Measurements from ENCODE around the gene SH3RF3. TPM values are rescaled to one million over a fixed set of nuclear protein-coding genes. Genes with fewer than 3 reads are reported as not detected.
A peak's percentile ranks its signal among the peaks of the same experiment; 100 is the strongest.

Gene SH3RF3
- total and polyA plus RNA-seq, 10 of the 15 experiments (the other 5 are each of a cell fraction or from before 2014, with no cell fraction given), result 0.08 to 8.8 (median 2.3) TPM

DNA sequence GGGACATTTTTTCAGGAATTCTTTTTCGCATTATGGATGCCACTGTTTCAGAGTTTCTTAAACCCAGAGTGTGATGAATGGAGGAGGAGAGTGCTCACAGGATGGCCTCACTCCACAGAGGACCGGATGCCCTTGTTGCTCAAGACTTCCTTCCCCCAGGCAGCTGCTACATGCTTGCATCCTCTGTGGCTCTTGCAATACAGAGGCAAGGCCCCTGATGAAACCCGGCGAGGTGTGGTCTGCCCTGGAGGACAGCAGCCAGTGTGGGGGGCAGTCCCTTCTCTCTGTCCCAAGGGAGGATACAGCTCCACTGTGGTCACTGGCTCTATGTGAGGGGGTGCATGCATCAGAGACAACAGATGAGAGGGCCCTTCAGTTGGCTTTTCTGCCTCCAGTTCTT lies 109.6 kb downstream of the SH3RF3 start (continued):
- TF ChIP-seq, protein P1, sequence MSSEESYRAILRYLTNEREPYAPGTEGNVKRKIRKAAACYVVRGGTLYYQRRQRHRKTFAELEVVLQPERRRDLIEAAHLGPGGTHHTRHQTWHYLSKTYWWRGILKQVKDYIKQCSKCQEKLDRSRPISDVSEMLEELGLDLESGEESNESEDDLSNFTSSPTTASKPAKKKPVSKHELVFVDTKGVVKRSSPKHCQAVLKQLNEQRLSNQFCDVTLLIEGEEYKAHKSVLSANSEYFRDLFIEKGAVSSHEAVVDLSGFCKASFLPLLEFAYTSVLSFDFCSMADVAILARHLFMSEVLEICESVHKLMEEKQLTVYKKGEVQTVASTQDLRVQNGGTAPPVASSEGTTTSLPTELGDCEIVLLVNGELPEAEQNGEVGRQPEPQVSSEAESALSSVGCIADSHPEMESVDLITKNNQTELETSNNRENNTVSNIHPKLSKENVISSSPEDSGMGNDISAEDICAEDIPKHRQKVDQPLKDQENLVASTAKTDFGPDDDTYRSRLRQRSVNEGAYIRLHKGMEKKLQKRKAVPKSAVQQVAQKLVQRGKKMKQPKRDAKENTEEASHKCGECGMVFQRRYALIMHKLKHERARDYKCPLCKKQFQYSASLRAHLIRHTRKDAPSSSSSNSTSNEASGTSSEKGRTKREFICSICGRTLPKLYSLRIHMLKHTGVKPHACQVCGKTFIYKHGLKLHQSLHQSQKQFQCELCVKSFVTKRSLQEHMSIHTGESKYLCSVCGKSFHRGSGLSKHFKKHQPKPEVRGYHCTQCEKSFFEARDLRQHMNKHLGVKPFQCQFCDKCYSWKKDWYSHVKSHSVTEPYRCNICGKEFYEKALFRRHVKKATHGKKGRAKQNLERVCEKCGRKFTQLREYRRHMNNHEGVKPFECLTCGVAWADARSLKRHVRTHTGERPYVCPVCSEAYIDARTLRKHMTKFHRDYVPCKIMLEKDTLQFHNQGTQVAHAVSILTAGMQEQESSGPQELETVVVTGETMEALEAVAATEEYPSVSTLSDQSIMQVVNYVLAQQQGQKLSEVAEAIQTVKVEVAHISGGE (CRISPR knock-in tag; IDR thresholded peaks at IDR 0.05), result no peak
- TF ChIP-seq RCOR1 (conservative IDR thresholded peaks at IDR 0.05; ENCODE audit: low read depth, low read length) (no peak), ZNF207 (IDR thresholded peaks at IDR 0.05; ENCODE audit: borderline replicate concordance) (no peak), CBX5 (IDR thresholded peaks at IDR 0.05; ENCODE audit: low read depth) (no peak), FOS (IDR thresholded peaks at IDR 0.05; ENCODE audit: borderline replicate concordance, extremely low read depth, insufficient read length) (no peak), NBN (IDR thresholded peaks at IDR 0.05) (0 out of 2 replicates have a peak, but pooled peaks have one; percentile 45), SUPT20H (IDR thresholded peaks at IDR 0.05; ENCODE audit: borderline replicate concordance, control insufficient read depth, low read depth, low read length) (no peak), PAX8 (IDR thresholded peaks at IDR 0.05) (no peak), KDM1A (IDR thresholded peaks at IDR 0.05; ENCODE audit: borderline replicate concordance) (no peak), MYC (IDR thresholded peaks at IDR 0.05; ENCODE audit: insufficient read depth, insufficient read length, insufficient replicate concordance, low read length, severe bottlenecking) (no peak), NFYA (IDR thresholded peaks at IDR 0.05; ENCODE audit: borderline replicate concordance, low read depth, low read length) (no peak), SRF (IDR thresholded peaks at IDR 0.05; ENCODE audit: low read depth in 2 of 2, low read length in 2 of 2) (no peak), RAD51 (IDR thresholded peaks at IDR 0.05) (no peak), KLF5 (IDR thresholded peaks at IDR 0.05; ENCODE audit: partially characterized antibody) (no peak), EZH2 (IDR thresholded peaks at IDR 0.05; ENCODE audit: borderline replicate concordance, control insufficient read depth, low read depth, low read length) (no peak), JUND (IDR thresholded peaks at IDR 0.05; ENCODE audit: low read depth, low read length) (no peak), FOXK2 (IDR thresholded peaks at IDR 0.05) (no peak), SUZ12 (IDR thresholded peaks at IDR 0.05; ENCODE audit: unreplicated experiment) (no peak), WRNIP1 (IDR thresholded peaks at IDR 0.05; ENCODE audit: borderline replicate concordance, low read depth, low read length) (no peak)
- TF ChIP-seq, protein P2, sequence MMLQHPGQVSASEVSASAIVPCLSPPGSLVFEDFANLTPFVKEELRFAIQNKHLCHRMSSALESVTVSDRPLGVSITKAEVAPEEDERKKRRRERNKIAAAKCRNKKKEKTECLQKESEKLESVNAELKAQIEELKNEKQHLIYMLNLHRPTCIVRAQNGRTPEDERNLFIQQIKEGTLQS (IDR thresholded peaks at IDR 0.05; ENCODE audit: borderline replicate concordance, extremely low read depth, low read depth, low read length), result no peak
- TF ChIP-seq, protein P3, sequence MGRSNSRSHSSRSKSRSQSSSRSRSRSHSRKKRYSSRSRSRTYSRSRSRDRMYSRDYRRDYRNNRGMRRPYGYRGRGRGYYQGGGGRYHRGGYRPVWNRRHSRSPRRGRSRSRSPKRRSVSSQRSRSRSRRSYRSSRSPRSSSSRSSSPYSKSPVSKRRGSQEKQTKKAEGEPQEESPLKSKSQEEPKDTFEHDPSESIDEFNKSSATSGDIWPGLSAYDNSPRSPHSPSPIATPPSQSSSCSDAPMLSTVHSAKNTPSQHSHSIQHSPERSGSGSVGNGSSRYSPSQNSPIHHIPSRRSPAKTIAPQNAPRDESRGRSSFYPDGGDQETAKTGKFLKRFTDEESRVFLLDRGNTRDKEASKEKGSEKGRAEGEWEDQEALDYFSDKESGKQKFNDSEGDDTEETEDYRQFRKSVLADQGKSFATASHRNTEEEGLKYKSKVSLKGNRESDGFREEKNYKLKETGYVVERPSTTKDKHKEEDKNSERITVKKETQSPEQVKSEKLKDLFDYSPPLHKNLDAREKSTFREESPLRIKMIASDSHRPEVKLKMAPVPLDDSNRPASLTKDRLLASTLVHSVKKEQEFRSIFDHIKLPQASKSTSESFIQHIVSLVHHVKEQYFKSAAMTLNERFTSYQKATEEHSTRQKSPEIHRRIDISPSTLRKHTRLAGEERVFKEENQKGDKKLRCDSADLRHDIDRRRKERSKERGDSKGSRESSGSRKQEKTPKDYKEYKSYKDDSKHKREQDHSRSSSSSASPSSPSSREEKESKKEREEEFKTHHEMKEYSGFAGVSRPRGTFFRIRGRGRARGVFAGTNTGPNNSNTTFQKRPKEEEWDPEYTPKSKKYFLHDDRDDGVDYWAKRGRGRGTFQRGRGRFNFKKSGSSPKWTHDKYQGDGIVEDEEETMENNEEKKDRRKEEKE (IDR thresholded peaks at IDR 0.05), result no peak
- TF ChIP-seq, protein P4, sequence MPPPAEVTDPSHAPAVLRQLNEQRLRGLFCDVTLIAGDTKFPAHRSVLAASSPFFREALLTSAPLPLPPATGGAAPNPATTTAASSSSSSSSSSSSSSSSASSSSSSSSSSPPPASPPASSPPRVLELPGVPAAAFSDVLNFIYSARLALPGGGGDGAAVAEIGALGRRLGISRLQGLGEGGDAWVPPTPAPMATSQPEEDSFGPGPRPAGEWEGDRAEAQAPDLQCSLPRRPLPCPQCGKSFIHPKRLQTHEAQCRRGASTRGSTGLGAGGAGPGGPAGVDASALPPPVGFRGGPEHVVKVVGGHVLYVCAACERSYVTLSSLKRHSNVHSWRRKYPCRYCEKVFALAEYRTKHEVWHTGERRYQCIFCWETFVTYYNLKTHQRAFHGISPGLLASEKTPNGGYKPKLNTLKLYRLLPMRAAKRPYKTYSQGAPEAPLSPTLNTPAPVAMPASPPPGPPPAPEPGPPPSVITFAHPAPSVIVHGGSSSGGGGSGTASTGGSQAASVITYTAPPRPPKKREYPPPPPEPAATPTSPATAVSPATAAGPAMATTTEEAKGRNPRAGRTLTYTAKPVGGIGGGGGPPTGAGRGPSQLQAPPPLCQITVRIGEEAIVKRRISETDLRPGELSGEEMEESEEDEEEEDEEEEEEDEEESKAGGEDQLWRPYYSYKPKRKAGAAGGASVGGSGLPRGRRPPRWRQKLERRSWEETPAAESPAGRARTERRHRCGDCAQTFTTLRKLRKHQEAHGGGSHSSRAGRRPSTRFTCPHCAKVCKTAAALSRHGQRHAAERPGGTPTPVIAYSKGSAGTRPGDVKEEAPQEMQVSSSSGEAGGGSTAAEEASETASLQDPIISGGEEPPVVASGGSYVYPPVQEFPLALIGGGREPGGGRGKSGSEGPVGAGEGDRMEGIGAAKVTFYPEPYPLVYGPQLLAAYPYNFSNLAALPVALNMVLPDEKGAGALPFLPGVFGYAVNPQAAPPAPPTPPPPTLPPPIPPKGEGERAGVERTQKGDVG (CRISPR knock-in tag; IDR thresholded peaks at IDR 0.05), result no peak

All from GM12878 (cell line).